IPS DF 6.9 (cell line): ENCODE measurements around the gene POLR2J3.
"Not testable (repeated sequence)": the region's sequence is repeated elsewhere in the genome, so short reads cannot be mapped to it uniquely, and the experiment has no call there.

Experiments
- DNase-seq: peaks from one replicate; pipeline ENCODE4 v3.0.0-alpha.2; 2013; ENCODE audit warnings: low read depth, low spot score
- H3K27ac ChIP-seq: one replicate; pipeline ENCODE4 v1.5.1; 2013; ENCODE audit warnings: low read length, control low read depth
- H3K27me3 ChIP-seq: 2 replicates; pipeline ENCODE4 v1.6.1; 2013; ENCODE audit warnings: mild to moderate bottlenecking, low read length; ENCODE audit not compliant: control insufficient read depth, insufficient read depth
- H3K36me3 ChIP-seq: 2 replicates; pipeline ENCODE4 v1.6.1; 2013; ENCODE audit warnings: low read length; ENCODE audit not compliant: control insufficient read depth, insufficient read depth
- H3K4me1 ChIP-seq: 2 replicates; pipeline ENCODE4 v1.6.1; 2013; ENCODE audit warnings: low read length; ENCODE audit not compliant: control insufficient read depth, insufficient read depth
- H3K4me3 ChIP-seq: 2 replicates; pipeline ENCODE4 v1.5.1; 2013; ENCODE audit warnings: mild to moderate bottlenecking, low read length
- H3K9me3 ChIP-seq: 2 replicates; pipeline ENCODE4 v1.6.1; 2013; ENCODE audit warnings: low read length, inconsistent platforms; ENCODE audit not compliant: control insufficient read depth, insufficient read depth
- WGBS: extraction: QIAGEN DNeasy Blood & Tissue Kit; methylation state at CpG from one replicate; pipeline ENCODE4 v1.1.7; 2013; ENCODE audit warnings: mixed read lengths, missing lambda C conversion rate; ENCODE audit not compliant: insufficient read length, insufficient coverage; 5-methylcytosine and 5-hydroxymethylcytosine counted together

POLR2J3 gene

DNA sequence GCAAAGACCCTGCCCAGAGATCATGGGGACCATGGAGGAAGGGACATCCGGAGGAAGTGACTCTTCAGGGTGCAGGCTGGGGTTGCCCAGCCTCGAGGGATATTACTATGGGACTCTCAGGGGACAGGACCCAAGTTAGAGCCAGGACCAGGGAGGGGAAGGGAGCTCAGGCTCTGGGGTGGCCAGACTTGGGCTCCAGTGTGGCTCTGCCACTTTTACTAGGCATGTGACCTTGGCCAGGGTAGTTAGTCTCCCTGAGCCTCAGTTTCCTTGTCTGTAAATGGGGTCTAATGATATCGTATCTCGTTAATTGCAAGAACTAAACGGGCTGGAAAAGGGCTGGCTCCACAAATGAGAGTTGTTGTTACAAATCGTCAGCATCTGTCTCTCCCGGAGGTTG lies 38.1 kb upstream of the POLR2J3 start:
- not testable (repeated sequence) for DNase-seq, H3K27me3 ChIP-seq, H3K36me3 ChIP-seq, H3K27ac ChIP-seq, H3K4me1 ChIP-seq, H3K9me3 ChIP-seq, H3K4me3 ChIP-seq
- no CpG with 5 or more reads among the region's 7 CpGs for WGBS

DNA sequence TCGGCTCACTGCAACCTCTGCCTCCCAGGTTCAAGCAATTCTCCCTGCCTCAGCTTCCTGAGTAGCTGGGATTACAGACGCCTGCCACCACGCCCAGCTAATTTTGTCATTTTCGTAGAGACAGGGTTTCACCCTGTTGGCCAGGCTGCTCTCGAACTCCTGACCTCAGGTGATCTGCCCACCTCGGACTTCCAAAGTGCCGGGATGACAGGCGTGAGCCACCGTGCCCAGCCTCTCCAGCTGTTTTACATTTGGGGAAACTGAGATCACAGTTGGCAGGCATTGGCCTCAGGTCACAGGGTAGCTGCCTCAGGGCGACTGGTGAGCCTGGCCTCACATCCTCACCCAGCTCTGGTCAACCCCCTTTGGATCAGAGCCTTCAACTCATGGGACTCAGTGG lies 37.4 kb upstream of the POLR2J3 start:
- H3K9me3 ChIP-seq, DNase-seq, H3K36me3 ChIP-seq, H3K4me3 ChIP-seq, H3K4me1 ChIP-seq, H3K27ac ChIP-seq, H3K27me3 ChIP-seq: not testable (repeated sequence)
- no CpG with 5 or more reads among the region's 10 CpGs for WGBS

DNA sequence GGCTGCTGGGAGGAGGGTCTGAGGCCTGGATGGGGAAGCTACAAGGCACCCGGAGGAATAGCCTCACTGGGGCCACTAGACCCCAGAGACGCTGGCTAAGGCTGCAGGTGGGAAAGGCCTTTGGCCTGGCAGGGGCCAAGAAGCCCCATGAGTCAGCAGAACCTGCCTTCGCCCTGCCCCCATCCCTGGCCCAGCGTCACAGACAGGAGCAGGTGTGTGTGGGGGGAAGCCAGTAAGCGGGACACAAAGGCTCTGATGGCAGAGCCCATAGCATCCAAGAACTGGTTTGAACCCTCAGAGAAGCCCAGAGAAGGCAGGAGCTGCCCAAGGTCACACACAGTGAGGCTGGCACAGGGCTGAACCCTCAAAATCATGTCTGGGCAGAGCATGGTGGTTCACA lies 34.5 kb upstream of the POLR2J3 start:
- H3K4me1 ChIP-seq, H3K27ac ChIP-seq, H3K36me3 ChIP-seq, H3K9me3 ChIP-seq, H3K4me3 ChIP-seq, H3K27me3 ChIP-seq, DNase-seq: not testable (repeated sequence)
- WGBS, result no CpG with 5 or more reads among the region's 5 CpGs

DNA sequence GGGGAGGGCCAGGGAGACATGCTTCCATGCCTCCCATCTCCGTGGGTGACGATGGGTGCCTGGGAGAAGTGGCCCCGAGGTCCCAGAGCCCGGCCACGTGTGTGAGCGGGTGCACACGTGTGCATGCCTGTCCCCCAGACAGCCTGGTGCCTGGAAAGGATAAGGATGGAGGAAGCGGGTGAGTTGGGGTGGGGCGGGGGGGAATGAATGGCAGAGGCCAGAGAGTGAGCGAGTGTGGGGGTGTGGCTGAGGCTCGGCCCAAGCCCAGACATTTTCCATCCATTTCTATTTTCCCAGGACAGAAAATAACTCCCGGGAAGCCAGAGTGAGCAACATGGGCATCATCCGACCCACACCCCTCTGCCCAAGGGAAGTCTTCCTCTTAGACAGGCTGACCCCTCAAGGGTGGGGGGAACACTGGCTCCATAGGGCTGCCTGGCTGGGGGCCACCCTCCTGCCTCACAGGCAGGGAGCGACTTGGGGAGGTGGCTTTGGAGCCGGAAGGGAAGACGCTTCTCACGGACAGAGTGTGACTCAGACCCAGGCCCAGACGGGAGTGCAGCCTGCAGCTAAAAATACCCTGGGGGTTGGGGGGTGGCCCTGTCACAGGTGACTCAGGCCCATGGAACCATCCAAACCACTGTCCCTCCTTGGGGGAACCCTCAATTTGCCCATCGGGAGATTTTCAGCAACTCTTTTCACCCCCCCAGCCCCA lies 32.2 kb upstream of the POLR2J3 start:
- H3K36me3 ChIP-seq, H3K4me3 ChIP-seq, H3K9me3 ChIP-seq, DNase-seq, H3K4me1 ChIP-seq, H3K27me3 ChIP-seq, H3K27ac ChIP-seq: not testable (repeated sequence)
- no CpG with 5 or more reads among the region's 19 CpGs for WGBS

DNA sequence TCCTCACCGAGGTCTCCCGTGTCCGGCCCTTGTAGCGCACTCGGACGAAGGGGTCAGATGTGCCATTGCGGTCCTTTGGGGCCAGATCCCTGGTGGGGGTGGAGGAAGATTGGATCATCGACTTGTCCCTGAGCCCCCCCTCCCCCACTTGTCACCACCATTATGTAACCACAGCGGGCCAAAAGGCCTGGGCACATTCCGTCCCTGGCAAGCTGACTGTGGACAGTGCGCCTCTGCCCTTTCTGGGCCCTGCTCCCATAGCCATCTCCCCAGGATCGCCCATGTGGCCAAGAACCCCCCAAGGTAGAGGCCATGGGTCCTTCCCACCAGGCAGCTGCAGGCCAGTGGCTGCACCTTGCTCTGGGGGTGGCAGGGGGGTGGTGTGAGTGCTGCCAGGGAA lies 29.9 kb upstream of the POLR2J3 start:
- not testable (repeated sequence) for DNase-seq, H3K36me3 ChIP-seq, H3K9me3 ChIP-seq, H3K27ac ChIP-seq, H3K27me3 ChIP-seq, H3K4me3 ChIP-seq, H3K4me1 ChIP-seq
- WGBS, result no CpG with 5 or more reads among the region's 12 CpGs

DNA sequence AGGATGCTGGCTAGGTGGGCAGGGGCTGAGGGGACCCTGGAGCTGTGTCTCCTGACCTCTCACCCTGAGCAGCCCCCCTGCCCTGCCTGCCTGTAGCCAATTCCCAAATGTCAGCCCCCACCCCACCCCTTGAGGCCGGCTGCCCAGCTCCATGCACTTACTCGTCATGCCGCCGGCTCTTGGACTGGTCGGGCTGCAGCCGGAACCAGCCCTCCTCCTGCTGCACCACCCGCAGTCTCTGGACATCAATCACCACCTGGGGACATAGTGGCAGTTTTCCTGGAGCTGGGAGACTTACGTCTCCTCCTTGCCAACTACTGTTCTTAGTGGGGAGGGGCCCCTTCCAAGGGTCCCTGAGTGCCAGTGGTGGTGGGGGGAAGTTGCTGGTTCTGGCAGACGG lies 27.3 kb upstream of the POLR2J3 start:
- H3K9me3 ChIP-seq, H3K4me3 ChIP-seq, H3K27ac ChIP-seq, H3K4me1 ChIP-seq, H3K27me3 ChIP-seq, H3K36me3 ChIP-seq, DNase-seq: not testable (repeated sequence)
- no CpG with 5 or more reads among the region's 9 CpGs for WGBS

DNA sequence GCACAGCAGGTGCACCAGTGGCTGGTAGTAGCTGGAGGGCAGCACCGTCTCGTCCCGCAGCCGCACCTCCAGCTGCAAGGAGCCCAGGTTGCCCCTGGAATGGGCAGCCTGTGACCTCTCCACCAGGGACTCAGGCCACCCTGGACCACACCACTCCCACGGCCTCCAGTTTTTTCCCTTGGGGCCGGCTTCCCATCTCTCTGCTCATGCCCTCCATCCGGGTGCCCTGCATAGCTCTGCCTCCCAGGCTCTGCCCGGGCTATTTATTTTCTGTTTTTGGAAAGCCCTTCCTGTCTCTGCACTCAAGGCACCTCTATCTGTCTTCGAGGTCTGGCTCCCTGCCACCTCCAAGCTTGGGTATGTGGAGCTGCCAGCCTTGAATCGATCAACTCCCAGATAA lies 23.7 kb upstream of the POLR2J3 start:
- no CpG with 5 or more reads among the region's 10 CpGs for WGBS
- not testable (repeated sequence) for H3K27ac ChIP-seq, H3K27me3 ChIP-seq

DNA sequence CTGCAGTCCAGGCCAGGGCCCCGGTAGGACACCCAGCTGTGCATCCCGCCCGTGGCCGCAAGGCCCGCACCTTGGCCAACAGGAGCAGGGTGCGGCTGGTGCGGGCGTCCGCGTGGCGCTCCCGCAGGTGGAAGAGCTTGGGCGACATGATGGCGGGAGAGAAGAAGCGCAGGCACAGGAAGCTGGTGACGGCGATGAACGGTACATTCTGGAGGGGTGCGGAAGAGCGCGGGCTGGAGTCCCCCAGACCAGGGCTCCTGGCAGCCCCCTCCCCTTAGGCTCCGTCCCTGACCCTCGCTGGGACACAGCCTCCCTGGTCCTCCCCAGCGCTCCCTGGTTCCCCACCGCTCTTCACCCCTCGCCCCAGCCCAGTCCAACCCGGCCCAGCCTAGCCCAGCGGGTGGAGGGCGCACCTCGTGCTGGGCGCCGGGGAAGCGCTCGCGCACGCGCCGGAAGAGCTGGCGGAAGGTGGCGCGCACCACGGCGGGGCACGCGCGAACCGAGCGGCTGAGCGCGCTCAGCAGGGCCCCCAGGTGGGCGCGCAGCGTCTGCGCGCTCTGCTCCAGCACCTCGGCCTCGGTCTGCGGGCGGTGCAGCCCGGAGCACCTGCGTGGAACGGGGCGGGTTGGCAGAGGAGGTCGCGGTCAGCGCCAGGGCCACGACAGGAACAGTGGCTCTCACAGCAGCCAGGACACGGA lies 21.4 kb upstream of the POLR2J3 start:
- H3K27me3 ChIP-seq, H3K4me1 ChIP-seq, DNase-seq, H3K36me3 ChIP-seq, H3K4me3 ChIP-seq, H3K27ac ChIP-seq, H3K9me3 ChIP-seq: not testable (repeated sequence)
- no CpG with 5 or more reads among the region's 68 CpGs for WGBS

More for the DNA sequence above, 23.7 kb upstream of the POLR2J3 start:
- not testable (repeated sequence) for H3K4me3 ChIP-seq, DNase-seq, H3K4me1 ChIP-seq, H3K36me3 ChIP-seq, H3K9me3 ChIP-seq

DNA sequence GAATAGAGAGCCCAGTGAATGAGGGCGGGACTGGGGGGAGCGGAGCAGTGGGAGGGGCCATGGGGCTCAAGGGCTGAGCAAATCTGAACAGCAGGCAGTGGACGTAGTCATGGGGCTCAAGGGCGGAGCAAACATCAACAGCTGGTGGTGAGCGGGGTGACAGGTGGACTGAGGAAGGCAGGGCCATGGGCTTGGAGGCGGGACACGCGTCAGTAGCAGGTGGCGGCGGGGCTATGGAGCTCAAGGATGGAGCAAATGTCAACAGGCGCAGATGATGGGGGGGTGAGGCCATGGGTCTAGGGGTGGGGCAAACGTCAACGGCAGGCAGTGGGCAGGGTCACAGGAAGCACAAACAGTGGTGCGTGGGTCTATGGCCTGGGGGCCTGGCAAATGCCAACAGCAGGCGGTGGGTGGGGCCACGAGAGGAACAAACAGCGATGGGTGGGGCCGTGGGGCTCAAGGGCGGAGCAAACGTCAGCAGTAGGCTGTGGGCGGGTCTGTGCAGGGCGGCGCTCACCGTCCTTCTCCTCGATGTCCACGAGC lies 20.2 kb upstream of the POLR2J3 start:
- H3K27ac ChIP-seq, H3K9me3 ChIP-seq, H3K36me3 ChIP-seq, DNase-seq, H3K27me3 ChIP-seq, H3K4me1 ChIP-seq, H3K4me3 ChIP-seq: not testable (repeated sequence)
- WGBS, result no CpG with 5 or more reads among the region's 26 CpGs

DNA sequence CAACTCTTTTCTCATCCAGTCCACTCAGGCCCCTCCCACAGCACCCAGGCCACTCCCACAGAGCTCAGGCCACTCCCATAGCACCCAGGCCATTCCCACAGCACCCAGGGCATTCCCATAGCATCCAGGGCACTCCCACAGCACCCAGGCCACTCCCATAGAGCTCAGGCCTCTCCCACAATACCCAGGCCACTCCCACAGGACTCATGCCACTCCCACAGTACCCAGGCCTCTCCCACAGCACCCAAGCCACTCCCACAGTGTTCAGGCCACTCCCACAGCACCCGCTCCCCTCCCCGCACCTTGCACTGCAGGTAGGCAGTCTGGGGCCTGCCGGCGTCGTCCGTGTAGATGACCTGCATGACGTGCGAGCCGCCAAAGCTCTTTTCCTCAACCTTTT lies 17.5 kb upstream of the POLR2J3 start:
- H3K4me3 ChIP-seq, H3K9me3 ChIP-seq, H3K36me3 ChIP-seq, H3K27me3 ChIP-seq, H3K4me1 ChIP-seq, DNase-seq, H3K27ac ChIP-seq: not testable (repeated sequence)
- WGBS, result no CpG with 5 or more reads among the region's 9 CpGs

DNA sequence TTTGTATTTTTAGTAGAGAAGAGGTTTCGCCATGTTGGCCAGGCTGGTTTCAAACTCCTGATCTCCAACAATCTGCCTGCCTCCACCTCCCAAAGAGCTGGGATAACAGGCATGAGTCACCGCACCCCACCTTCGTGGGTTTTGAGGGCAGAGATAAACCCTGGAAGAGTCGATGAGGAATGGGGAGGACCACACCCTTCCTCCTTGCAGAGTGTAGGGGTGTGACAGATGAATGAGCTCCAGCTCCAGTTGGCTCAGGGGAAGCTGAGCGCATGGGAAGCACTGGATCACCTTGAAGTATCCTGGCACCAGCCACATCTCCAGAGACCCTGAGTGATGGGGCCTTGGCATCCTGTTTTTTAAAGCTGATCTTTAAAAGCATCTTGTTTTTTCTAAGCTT lies 11.1 kb upstream of the POLR2J3 start:
- not testable (repeated sequence) for DNase-seq, H3K4me1 ChIP-seq, H3K27ac ChIP-seq, H3K27me3 ChIP-seq, H3K4me3 ChIP-seq, H3K9me3 ChIP-seq, H3K36me3 ChIP-seq
- no CpG with 5 or more reads among the region's 5 CpGs for WGBS
